GM18867 (cell line): ENCODE results near the gene TOMM6.
"Not testable (repeated sequence)": the region's sequence is repeated elsewhere in the genome, so short reads cannot be mapped to it uniquely, and the experiment has no call there.

Experiments
- ATAC-seq: cut with Tn5 transposase; IDR thresholded peaks from one replicate; pipeline ENCODE4 v1.9.1; 2021; ENCODE audit warnings: mild to moderate bottlenecking, moderate library complexity; ENCODE audit not compliant: unreplicated experiment

The TOMM6 gene

GRCh38 chr6:41759905-41760579 is 27.5 kb upstream of the TOMM6 start:
- no peak for ATAC-seq

- no peak for ATAC-seq
These were observed 24.0 kb upstream of the TOMM6 start for GRCh38 chr6:41763470-41763869.

- ATAC-seq = not testable (repeated sequence)
These were observed 21.3 kb upstream of the TOMM6 start for GRCh38 chr6:41766043-41766664.

- no peak for ATAC-seq
These were observed 20.2 kb upstream of the TOMM6 start for GRCh38 chr6:41767112-41767833.

GRCh38 chr6:41768545-41769308 is 18.8 kb upstream of the TOMM6 start:
- ATAC-seq = no peak

GRCh38 chr6:41769376-41769775 is 18.1 kb upstream of the TOMM6 start:
- ATAC-seq = no peak

GRCh38 chr6:41770381-41771057 is 17.0 kb upstream of the TOMM6 start:
- no peak for ATAC-seq

GRCh38 chr6:41771058-41771983 is 16.2 kb upstream of the TOMM6 start:
- ATAC-seq = no peak

- ATAC-seq = no peak
These were observed 12.7 kb upstream of the TOMM6 start for GRCh38 chr6:41774841-41775240.

- no peak for ATAC-seq
These were observed 12.1 kb upstream of the TOMM6 start for GRCh38 chr6:41775293-41775882.

- no peak for ATAC-seq
These were observed 9.8 kb upstream of the TOMM6 start for GRCh38 chr6:41777551-41778285.

- ATAC-seq = no peak
These were observed 8.6 kb upstream of the TOMM6 start for GRCh38 chr6:41778895-41779294.

GRCh38 chr6:41779336-41779735 is 8.2 kb upstream of the TOMM6 start:
- no peak for ATAC-seq

GRCh38 chr6:41779788-41780550 is 7.5 kb upstream of the TOMM6 start, which contains the start of gene FRS3:
Gene FRS3 (minus strand): TSS chr6:41779900. CDS start chr6:41776987, 2,913 bp downstream.
- peak; percentile 94 for ATAC-seq

- no peak for ATAC-seq
These were observed 6.7 kb upstream of the TOMM6 start, which contains the start of gene PRICKLE4 for GRCh38 chr6:41780551-41781365. Gene PRICKLE4 (plus strand): TSS chr6:41780782. CDS start chr6:41783474, 2,692 bp downstream.

- ATAC-seq = no peak
These were observed 6.1 kb upstream of the TOMM6 start for GRCh38 chr6:41781366-41781730.
